Epithelial cell of esophagus (primary cell): ENCODE data around the gene CORO2B.
"Not testable (repeated sequence)": the region's sequence is repeated elsewhere in the genome, so short reads cannot be mapped to it uniquely, and the experiment has no call there.

Source experiments
- DNase-seq: peaks from one replicate; pipeline ENCODE4 v3.0.0; 2010; ENCODE audit warnings: low read depth
- H3K4me3 ChIP-seq: 2 replicates; pipeline ENCODE4 v1.5.1; 2011; ENCODE audit warnings: mild to moderate bottlenecking, low read length, control low read depth
- TF ChIP-seq, protein P1 (sequence below): IDR thresholded peaks from 2 replicates; pipeline ENCODE4 v1.5.1; 2011; ENCODE audit warnings: low read depth, mild to moderate bottlenecking, low read length, control low read depth, inconsistent platforms; ENCODE audit not compliant: insufficient read depth; ENCODE audit errors: missing control alignments

CORO2B gene

DNA sequence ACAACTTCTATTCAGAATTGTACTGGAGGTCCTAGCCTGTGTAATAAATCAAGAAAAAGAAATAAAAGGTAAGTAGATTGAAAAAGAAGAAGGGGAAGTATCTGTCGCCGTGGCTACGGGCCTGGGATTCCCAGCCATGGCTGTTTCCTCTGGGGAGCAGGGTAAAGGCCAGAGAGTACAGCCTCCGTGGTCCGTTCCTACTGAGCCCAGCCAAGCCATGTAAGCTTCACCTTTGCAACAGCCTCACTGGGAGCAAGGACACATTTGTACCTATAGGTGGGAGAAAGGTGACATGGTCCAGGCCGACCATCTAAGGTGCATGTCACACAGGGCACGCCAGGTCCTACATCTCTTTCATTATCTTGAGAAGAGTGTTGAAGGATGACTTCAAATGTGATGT is 170.6 kb downstream of the CORO2B start:
- DNase-seq: no peak
- TF ChIP-seq, protein P1, sequence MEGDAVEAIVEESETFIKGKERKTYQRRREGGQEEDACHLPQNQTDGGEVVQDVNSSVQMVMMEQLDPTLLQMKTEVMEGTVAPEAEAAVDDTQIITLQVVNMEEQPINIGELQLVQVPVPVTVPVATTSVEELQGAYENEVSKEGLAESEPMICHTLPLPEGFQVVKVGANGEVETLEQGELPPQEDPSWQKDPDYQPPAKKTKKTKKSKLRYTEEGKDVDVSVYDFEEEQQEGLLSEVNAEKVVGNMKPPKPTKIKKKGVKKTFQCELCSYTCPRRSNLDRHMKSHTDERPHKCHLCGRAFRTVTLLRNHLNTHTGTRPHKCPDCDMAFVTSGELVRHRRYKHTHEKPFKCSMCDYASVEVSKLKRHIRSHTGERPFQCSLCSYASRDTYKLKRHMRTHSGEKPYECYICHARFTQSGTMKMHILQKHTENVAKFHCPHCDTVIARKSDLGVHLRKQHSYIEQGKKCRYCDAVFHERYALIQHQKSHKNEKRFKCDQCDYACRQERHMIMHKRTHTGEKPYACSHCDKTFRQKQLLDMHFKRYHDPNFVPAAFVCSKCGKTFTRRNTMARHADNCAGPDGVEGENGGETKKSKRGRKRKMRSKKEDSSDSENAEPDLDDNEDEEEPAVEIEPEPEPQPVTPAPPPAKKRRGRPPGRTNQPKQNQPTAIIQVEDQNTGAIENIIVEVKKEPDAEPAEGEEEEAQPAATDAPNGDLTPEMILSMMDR: no peak

GRCh38 chr15:68749793-68750192 is 171.0 kb downstream of the CORO2B start:
- H3K4me3 ChIP-seq: no peak overlapping the region
- TF ChIP-seq, protein P1: no peak
- DNase-seq: no peak

More for the DNA sequence above, 170.6 kb downstream of the CORO2B start:
- H3K4me3 ChIP-seq: no peak overlapping the region

DNA sequence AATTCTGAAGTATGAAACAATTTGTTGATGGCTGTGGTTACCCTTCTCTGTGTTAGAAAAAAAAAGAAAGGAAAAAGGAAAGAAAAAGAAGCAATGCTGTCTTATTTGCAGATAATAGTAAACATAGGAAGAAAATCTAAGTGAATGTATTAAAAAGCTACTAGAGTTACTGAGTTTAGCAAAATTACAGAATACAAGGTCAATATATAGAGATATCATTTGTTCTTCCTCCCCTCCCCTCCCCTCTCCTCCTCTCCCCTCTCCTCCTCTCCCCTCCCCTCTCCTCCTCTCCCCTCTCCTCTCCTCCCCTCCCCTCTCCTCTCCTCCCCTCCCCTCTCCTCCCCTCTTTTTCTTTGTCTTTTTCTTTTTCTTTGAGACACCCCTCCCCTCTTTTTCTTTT is 172.8 kb downstream of the CORO2B start:
- no peak for DNase-seq
- TF ChIP-seq, protein P1: no peak
- H3K4me3 ChIP-seq: no peak overlapping the region

DNA sequence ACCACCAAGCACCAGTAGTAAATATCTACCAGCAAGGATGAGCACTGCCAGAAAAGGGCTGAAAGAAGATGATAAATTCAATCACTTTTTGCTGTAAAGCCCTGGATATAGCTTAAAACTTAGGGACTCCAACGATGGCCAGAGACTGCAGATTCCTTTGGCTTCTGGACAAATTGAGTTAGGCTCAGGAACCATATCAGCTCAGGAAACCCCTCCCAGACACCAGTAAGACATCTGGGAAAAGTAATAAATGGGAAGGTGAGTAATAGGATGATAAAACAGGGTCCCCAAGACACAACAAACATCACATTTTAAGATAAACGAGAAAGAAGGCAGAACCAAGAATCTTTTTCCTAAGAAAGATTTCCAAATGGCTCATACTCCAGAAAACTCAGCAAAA is 176.9 kb downstream of the CORO2B start:
- TF ChIP-seq, protein P1: no peak

GRCh38 chr15:68759982-68760579 is 181.3 kb downstream of the CORO2B start:
- DNase-seq, H3K4me3 ChIP-seq: not testable (repeated sequence)

More for the DNA sequence above, 176.9 kb downstream of the CORO2B start:
- DNase-seq: no peak
- no peak overlapping the region for H3K4me3 ChIP-seq

DNA sequence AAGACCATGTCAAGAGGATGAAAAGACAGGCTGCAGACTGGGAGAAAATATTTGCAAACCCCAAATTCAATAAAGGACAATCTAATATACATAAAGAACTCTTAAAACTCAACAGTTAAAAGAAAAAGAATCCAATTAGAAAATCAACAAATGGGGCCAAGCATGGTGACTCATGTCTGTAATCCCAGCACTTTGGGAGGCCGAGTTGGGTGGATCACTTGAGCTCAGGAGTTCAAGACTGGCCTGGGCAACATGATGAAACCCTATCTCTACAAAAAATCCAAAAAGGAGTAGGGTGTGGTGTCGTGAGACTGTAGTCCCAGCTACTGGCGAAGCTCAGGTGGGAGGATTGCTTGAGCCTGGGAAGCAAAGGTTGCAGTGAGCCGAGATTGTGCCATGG is 184.3 kb downstream of the CORO2B start:
- TF ChIP-seq, protein P1: no peak
- DNase-seq: no peak
- no peak overlapping the region for H3K4me3 ChIP-seq

DNA sequence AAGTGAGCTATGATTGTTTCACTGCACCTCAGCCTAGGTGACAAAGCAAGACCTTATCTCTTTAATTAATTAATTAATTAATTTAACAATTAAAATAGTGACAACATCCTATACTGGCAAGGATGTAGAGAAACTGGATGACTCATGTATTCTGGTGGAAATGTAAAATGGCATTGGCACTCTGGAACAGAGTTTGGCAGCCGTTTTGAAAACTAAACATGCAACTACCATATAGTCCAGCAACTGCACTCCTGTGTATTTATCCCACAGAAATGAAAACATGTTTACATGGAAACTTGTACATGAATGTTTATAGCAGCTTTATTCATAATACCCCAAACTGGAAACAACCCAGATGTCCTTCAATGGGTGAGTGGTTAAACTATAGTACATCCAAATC is 185.3 kb downstream of the CORO2B start:
- TF ChIP-seq, protein P1: no peak
- no peak overlapping the region for H3K4me3 ChIP-seq
- DNase-seq: no peak
